KG1 (cell line): ENCODE measurements around the gene WHAMM.
"Not testable (repeated sequence)": the region's sequence is repeated elsewhere in the genome, so short reads cannot be mapped to it uniquely, and the experiment has no call there.

Experiments
- DNase-seq: peaks from one replicate; lab custom pipeline; 2025; lab: John Stamatoyannopoulos, UW

Gene WHAMM

GRCh38 chr15:82838096-82838735 is 28.8 kb downstream of the WHAMM start:
- no peak for DNase-seq

DNA sequence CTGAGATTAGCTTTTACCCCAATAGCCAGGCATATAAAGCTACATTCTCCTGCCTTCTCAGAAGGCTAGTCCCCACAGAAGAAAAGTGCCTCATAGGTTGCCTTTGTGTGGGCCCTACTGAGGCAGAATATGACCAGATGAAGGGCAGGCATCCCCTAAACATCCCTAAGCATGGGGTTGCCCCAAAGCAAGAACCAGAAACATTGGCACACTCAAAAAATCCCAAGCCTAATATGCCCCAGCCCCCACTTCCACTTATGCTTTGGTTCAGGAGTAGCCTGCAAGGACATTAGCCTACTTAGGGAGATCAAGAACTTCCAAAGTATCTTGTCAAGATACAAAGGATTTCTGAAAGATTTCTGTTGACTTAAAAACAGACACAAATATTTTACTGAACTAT is 29.7 kb downstream of the WHAMM start:
- no peak for DNase-seq

- no peak for DNase-seq
These were observed 30.7 kb downstream of the WHAMM start for GRCh38 chr15:82840166-82840565.

- no peak for DNase-seq
These were observed 34.1 kb downstream of the WHAMM start for GRCh38 chr15:82843566-82843965.

DNA sequence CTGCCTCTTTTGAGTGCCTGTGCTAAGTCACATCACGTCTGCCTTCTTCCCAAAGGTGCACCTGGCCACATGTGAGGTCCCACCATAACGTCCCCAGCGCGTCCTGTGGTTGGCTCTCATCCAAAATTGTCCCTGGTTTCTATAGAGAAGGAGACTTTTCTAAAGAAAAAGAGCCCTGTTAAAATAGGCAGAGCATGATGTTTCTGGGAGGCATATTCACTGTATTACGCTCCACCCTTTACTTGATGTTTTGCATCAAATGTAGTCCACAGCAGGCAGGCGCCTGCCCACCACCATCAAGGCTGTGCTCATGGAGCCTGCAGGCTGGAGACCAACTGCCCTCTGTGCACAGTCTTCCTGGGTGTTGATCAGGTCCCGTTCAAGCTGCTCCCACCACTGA is 36.3 kb downstream of the WHAMM start:
- no peak for DNase-seq

- DNase-seq, result no peak
These were observed 37.2 kb downstream of the WHAMM start for GRCh38 chr15:82846621-82847020.

DNA sequence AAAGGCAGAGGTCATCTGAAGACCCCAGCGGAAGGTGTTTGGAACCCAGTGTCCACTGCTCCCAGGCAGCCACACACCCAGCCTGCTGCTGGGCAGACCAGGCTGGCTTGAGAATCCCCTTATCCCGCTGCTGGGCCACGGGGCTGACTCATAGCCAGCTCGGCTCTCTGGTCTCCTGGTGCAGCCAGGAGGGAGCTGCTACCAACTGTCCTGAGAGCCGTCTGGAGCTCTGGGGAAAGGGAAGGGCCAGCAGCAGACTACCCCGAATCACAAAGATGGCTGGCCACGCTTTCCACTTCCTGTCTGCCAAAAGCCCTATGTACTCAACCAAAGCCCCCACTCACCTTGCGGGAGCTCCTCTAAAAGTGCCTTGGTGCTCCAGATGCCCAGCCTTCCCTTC is 38.3 kb downstream of the WHAMM start:
- DNase-seq, result no peak

DNA sequence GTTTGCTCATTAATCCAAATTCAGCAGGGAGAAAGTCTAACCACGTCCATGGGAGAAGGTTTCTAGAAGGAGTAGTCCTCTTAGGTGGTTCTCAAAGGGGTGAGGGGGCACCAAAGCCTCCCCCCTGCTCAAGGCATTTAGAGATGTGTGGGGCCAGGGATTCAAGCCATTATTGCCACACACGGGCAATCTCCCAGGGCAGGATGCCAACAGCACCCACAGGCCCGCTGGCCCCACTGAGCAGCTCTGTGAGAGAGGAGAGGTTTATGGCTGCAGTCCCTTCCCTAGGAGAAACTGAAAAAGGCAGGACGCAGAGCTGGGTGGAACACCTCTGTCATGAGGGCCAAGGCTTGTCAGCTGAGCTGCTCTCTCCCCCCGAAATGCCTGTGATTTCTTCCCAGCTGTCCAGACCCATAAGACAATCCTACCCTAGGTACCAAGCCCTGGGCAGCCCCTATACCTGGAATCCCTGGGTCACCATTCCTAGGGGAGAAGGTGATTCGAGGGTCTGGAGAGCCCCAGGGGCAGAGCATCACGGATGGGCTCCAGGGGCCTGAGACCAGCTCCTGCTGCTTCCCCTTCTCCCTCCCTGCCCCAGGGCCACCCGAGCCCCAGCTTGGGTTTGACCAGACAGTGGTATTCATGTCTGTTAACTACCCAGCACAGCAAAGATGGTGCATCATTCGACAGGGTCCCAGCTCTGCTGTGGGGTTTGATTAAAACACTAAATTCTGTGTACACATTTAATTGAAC is 39.0 kb downstream of the WHAMM start:
- no peak for DNase-seq

- DNase-seq, result peak; percentile 69
These were observed 40.4 kb downstream of the WHAMM start for GRCh38 chr15:82849556-82850512.

DNA sequence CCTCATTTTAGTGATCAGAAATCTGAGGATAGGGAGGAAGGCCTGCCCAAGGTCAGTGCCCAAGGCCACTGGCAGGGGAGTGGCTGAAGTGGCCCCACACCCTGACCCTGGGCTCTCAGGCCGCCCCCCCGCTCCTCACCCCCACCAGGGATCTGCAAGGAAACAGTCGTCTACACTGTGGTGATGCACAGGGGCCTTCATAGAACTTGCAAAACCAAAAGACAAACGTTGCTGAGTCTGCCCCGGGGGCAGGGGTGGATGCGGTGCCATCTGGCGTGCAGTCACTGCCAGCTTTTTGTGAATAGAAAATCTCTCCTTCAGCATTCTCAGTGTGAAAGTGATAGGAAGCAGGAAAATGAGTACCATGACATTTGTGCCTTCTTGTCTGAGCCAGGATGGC is 41.3 kb downstream of the WHAMM start:
- DNase-seq, result no peak

DNA sequence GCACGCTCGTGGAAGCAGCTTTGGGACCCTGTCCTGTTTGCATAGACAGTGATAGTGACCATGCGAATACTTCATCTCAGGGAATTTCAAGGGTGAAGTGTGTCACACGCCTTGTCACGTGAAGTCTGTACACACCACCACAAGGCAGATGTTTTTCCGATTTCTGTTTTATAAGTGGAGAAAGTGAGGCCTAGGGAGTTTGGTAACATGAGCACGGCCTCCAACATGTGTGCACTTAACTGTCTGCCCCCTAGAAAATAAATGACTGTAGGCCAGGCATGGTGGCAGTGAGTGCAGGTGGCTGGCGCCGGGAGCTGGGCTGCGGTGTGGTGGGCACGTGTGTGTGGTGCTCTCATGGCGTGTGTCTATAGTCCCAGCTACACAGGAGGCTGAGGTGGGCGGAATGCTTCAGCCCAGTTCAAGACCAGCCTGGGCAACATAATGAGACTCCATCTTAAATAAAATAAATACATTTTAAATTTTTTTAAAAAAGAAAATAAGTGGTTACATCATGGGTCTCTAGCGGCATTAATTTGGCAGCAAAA is 42.0 kb downstream of the WHAMM start:
- DNase-seq, result no peak

DNA sequence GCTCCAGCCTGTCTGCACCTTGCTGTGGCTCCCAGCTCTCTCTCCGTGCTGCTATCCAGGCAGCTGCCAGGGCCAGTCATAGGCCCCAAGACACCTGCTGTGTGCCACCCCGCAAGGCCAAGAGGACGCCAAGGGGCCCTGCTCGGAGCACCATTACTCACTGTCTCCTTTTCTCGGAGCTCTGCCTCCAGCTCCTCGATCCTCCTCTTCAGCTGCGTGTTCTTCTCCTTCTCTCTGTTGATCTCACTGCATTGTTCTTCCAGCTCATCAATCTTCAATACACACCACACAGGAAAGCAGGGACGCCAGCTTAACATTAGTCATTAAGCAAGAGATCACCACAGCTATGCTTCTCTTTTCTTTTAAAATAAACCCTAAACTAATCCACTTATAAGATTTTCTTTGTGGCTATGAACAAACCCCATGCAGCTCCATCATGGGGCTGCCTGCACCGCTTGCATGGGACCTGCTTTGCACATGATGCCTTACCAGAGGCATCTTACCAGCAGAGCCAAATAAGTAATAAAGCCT is 42.6 kb downstream of the WHAMM start:
- DNase-seq, result no peak

DNA sequence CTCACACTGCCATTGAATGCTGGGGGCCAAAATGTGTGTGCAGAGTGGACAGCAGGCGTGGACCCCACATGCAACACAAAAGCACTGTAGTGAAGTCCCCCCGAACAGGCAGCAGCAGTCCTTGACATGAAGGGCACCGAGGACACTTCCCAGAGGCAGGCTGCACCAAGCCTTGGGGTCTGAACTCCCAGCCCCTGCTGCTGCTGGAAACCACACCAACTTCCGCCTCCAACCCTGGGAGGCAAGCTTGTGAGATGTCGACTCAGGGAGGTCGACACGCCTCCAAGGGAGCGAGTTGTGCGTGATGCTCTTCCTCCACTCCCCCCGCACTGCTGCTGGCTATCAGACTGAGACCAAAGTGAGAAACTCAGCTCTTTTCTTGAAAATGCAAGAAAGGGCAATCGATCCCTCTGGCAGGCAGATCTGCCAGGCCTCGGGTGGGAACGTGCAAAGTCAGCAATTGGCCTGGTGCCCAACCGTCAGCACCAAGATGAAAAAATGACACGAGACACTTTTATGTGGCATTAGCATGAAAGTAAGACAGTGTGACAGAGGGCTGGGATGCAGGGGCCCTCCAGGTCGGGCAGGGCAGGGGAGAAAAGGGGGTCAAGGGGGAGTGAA is 43.6 kb downstream of the WHAMM start:
- DNase-seq, result no peak

DNA sequence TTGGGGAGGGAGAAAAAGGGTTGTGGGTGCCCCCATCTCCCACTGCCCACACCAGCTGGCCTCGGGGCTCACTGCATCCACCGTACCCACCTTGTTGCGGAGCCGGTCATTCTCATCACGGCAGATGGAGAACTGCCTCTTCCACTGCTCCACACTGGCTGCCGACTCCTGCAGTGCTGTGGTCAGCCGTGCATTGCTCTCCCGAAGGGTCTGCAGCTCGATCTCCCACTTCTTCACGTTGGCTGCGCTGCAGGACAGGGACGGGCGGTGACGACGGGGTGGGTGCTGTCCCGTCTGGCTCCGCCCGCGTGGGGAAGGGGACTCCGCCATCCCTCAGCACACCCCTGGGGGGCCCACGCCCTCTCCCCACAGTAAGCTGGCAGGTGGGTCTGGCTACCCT is 45.1 kb downstream of the WHAMM start:
- DNase-seq, result no peak

DNA sequence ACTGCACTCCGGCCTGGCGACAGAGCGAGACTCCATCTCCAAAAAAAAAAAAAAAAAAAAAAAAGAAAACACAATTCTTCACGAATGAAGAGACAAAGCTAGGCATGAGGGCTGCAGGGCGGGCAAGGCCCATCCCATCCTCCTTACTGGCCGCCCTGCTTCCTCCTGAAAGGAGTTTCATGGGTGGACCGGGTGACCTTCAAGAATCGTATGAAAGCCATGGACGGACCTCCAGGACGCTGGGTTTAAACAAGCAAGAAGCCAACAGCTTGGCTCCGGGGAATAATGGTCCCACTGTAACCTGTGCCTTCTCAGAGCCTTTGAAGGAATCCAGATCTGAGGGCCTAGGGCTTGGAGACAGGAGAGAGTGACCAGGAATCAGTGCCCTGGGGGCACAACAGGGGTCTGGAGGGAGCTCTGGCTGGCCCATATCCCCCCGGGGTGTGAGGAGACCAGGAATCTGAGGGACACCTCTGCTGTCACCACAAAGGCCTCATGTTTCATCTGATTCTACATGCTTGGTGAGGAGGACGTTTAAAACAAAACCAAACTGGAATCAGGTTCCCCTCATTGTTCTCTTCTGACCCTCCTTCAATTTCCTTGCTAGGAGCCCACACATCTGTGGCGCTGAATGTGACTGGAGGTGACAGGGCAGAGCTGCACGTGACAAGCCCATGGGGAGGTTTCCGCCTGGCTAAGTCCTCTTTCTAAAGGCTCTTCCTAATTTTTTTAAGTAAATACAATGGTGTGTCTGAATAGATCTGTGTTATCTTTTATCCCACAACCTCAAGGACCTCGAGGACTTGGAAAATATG is 46.1 kb downstream of the WHAMM start:
- DNase-seq, result no peak

DNA sequence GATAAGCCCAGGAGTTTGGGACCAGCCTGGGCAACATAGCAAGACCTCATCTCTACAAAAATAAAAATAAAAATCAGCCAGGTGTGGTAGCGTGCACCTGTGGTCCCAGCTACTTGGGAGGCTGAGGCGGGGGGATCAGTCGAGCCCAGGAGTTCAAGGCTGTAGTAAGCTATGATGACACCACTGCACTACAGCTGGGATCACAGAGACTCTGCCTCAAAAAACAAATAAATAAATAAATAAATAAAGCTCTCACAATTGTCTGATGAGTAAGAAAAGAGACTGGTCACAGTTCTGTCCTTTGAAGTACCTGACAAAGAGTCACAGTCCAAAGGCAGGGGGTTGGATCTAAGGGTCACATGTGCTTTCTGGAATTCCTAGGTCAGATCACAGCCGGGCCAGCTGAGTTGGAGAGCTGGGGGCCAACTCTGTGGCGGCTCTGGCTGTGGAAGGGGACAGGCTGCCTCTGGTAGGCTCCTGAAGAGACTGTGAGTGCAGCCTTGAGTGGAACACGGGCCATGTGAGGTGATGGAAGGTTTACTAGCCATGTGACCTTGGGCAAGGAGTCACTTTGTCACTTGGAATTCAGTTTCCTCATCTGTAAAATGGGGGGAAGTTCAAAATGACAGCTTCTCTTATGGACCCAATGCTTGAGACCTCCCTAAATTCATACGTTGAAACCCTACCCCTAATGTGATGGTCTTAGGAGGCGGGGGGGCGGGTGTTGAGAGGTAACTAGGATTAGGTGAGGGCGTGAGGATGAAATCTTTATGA is 47.2 kb downstream of the WHAMM start:
- no peak for DNase-seq

- DNase-seq, result no peak
These were observed 49.5 kb downstream of the WHAMM start for GRCh38 chr15:82858932-82859331.

DNA sequence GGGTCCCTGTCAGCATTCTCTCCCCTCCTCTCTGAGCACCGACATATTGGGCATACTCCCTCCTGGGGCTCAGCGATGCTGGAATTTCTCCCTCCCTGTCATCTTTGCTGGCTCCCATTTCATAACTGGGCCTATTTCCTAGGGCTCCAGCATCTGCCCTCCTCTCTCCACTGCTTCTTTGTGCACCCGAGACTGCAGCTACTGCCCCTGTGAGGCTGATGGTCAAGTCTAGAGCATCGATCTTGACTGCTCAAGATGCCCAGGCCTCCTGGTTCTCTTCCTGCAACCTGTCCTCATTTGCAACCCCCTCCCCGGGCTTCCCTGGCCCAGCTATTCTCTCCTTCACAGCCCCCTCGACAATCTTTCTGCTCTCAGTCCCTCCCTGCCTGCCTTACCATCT is 53.5 kb downstream of the WHAMM start:
- no peak for DNase-seq

GRCh38 chr15:82864967-82865366 is 55.5 kb downstream of the WHAMM start:
- no peak for DNase-seq

DNA sequence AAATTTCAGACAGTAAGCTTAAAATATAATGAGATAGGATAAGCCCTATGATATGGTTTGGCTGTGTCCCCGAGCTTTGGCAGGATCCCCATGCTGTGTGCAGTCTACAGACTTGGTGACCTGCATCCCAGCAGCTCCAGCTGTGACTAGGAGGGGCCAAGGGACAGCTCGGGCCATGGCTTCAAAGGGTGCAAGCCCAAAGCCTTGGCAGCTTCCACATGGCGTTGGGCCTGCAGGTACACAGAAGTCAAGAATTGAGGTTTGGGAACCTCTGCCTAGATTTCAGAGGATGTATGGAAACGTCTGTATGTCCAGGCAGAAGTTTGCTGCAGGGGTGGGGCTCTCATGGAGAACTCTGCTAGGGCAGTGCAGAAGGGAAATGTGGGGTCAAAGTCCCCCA is 56.2 kb downstream of the WHAMM start:
- not testable (repeated sequence) for DNase-seq
